ENCODE results near the gene MRPL45.

MRPL45 gene

GRCh38 chr17:38325221-38325851, 28.4 kb downstream of the MRPL45 start:
- DNase-seq (ENCODE audit: low read depth), result no peak

- no peak for DNase-seq (ENCODE audit: low read depth)
These were observed 30.2 kb downstream of the MRPL45 start for GRCh38 chr17:38326996-38327792.

GRCh38 chr17:38327936-38328335, 31.0 kb downstream of the MRPL45 start:
- DNase-seq (ENCODE audit: low read depth), result no peak

GRCh38 chr17:38328620-38329019, 31.7 kb downstream of the MRPL45 start:
- DNase-seq (ENCODE audit: low read depth), result no peak

- DNase-seq (ENCODE audit: low read depth), result no peak
These were observed 32.3 kb downstream of the MRPL45 start for GRCh38 chr17:38329284-38329683.

GRCh38 chr17:38329808-38330730, 33.1 kb downstream of the MRPL45 start:
- no peak for DNase-seq (ENCODE audit: low read depth)

- DNase-seq (ENCODE audit: low read depth), result no peak
These were observed 34.0 kb downstream of the MRPL45 start for GRCh38 chr17:38330941-38331411.

GRCh38 chr17:38332735-38333134, 35.8 kb downstream of the MRPL45 start:
- DNase-seq (ENCODE audit: low read depth), result no peak

GRCh38 chr17:38333635-38334295, 36.8 kb downstream of the MRPL45 start:
- no peak for DNase-seq (ENCODE audit: low read depth)

- DNase-seq (ENCODE audit: low read depth), result no peak
These were observed 37.8 kb downstream of the MRPL45 start for GRCh38 chr17:38334480-38335364.

GRCh38 chr17:38336838-38337237, 39.9 kb downstream of the MRPL45 start:
- no peak for DNase-seq (ENCODE audit: low read depth)

- DNase-seq (ENCODE audit: low read depth), result no peak
These were observed 41.1 kb downstream of the MRPL45 start for GRCh38 chr17:38338053-38338452.

GRCh38 chr17:38338535-38338934, 41.6 kb downstream of the MRPL45 start:
- no peak for DNase-seq (ENCODE audit: low read depth)

- DNase-seq (ENCODE audit: low read depth), result no peak
These were observed 42.9 kb downstream of the MRPL45 start for GRCh38 chr17:38339891-38340290.

- DNase-seq (ENCODE audit: low read depth), result no peak
These were observed 44.2 kb downstream of the MRPL45 start for GRCh38 chr17:38341035-38341721.

- no peak for DNase-seq (ENCODE audit: low read depth)
These were observed 46.1 kb downstream of the MRPL45 start for GRCh38 chr17:38342886-38343607.

- DNase-seq (ENCODE audit: low read depth), result no peak
These were observed 46.8 kb downstream of the MRPL45 start, which contains the start of gene GPR179 for GRCh38 chr17:38343608-38344419. Gene GPR179 (minus strand): TSS chr17:38343956. CDS start chr17:38343789, 167 bp downstream.

GRCh38 chr17:38344420-38344745, 47.4 kb downstream of the MRPL45 start:
- no peak for DNase-seq (ENCODE audit: low read depth)

- no peak for DNase-seq (ENCODE audit: low read depth)
These were observed 48.8 kb downstream of the MRPL45 start for GRCh38 chr17:38345743-38346142.
